HG03432 (cell line): ENCODE measurements around the gene SLC27A4.

Source experiments
- ATAC-seq: cut with Tn5 transposase; IDR thresholded peaks from one replicate; pipeline ENCODE4 v1.9.1; 2021; ENCODE audit warnings: mild to moderate bottlenecking, moderate library complexity; ENCODE audit not compliant: unreplicated experiment

SLC27A4 gene

GRCh38 chr9:128390150-128390812 is 50.0 kb downstream of the SLC27A4 start:
- ATAC-seq, result no peak

GRCh38 chr9:128390813-128391711 is 50.7 kb downstream of the SLC27A4 start:
- no peak for ATAC-seq

GRCh38 chr9:128391956-128392301 is 51.6 kb downstream of the SLC27A4 start:
- ATAC-seq, result no peak

GRCh38 chr9:128392302-128393144 is 52.2 kb downstream of the SLC27A4 start:
- no peak for ATAC-seq

- ATAC-seq, result no peak
Observed at GRCh38 chr9:128393145-128393775, 52.9 kb downstream of the SLC27A4 start.

- ATAC-seq, result no peak
Observed at GRCh38 chr9:128393970-128394369, 53.6 kb downstream of the SLC27A4 start.

- no peak for ATAC-seq
Observed at GRCh38 chr9:128394379-128395168, 54.2 kb downstream of the SLC27A4 start.

- ATAC-seq, result no peak
Observed at GRCh38 chr9:128396970-128397613, 56.8 kb downstream of the SLC27A4 start.

GRCh38 chr9:128397831-128398230 is 57.5 kb downstream of the SLC27A4 start:
- no peak for ATAC-seq

GRCh38 chr9:128399861-128400260 is 59.5 kb downstream of the SLC27A4 start:
- no peak for ATAC-seq

- no peak for ATAC-seq
Observed at GRCh38 chr9:128404560-128404959, 64.2 kb downstream of the SLC27A4 start.

- ATAC-seq, result no peak
Observed at GRCh38 chr9:128405077-128405779, 64.9 kb downstream of the SLC27A4 start.

GRCh38 chr9:128405780-128406171 is 65.4 kb downstream of the SLC27A4 start:
- ATAC-seq, result no peak

GRCh38 chr9:128406848-128407391 is 66.6 kb downstream of the SLC27A4 start:
- no peak for ATAC-seq

- no peak for ATAC-seq
Observed at GRCh38 chr9:128408963-128409431, 68.7 kb downstream of the SLC27A4 start.

- ATAC-seq, result no peak
Observed at GRCh38 chr9:128409450-128409849, 69.1 kb downstream of the SLC27A4 start.

GRCh38 chr9:128409978-128410377 is 69.7 kb downstream of the SLC27A4 start:
- no peak for ATAC-seq
